Suprapubic skin (tissue), 4 donors: ENCODE measurements around the gene MECR. TPM values are rescaled to one million over a fixed set of nuclear protein-coding genes. Genes with fewer than 3 reads are reported as not detected.

Experiments used
- DNase-seq, 2 donors: peaks; one replicate each; pipeline ENCODE4 v3.0.0-alpha.2; 2019; ENCODE audit warnings: low spot score in 2 of 2
- H3K27ac ChIP-seq: fragments of 200-600 bp; sonication (generic); one replicate; pipeline ENCODE4 v1.5.1; 2019
- H3K27me3 ChIP-seq: fragments of 200-600 bp; sonication (generic); one replicate; pipeline ENCODE4 v1.5.1; 2019
- H3K36me3 ChIP-seq: fragments of 200-600 bp; sonication (generic); one replicate; pipeline ENCODE4 v1.5.1; 2019
- H3K4me1 ChIP-seq: fragments of 200-600 bp; sonication (generic); one replicate; pipeline ENCODE4 v1.5.1; 2019
- H3K4me3 ChIP-seq: fragments of 200-600 bp; sonication (generic); one replicate; pipeline ENCODE4 v1.5.1; 2019; ENCODE audit warnings: mild to moderate bottlenecking
- H3K9me3 ChIP-seq: fragments of 200-600 bp; sonication (generic); one replicate; pipeline ENCODE4 v1.5.1; 2019
- CTCF ChIP-seq, 2 donors: fragments of 200-600 bp in 1 of 2; fragments of 450-650 bp in 1 of 2; sonication (generic) in 1 of 2; IDR thresholded peaks; one replicate each; pipeline ENCODE4 v1.5.1; 2016 to 2019; ENCODE audit warnings: antibody characterized with exemption in 2 of 2, mild to moderate bottlenecking in 1 of 2, moderate library complexity in 1 of 2
- EP300 ChIP-seq: sonication (generic); formaldehyde crosslinking; IDR thresholded peaks from one replicate; pipeline ENCODE4 v1.6.1; 2017; ENCODE audit warnings: antibody characterized with exemption
- POLR2A ChIP-seq, 2 donors: fragments of 450-650 bp; IDR thresholded peaks; one replicate each; pipeline ENCODE4 v1.6.1; 2017; ENCODE audit warnings: antibody characterized with exemption in 2 of 2, mild to moderate bottlenecking in 2 of 2, moderate library complexity in 2 of 2
- POLR2AphosphoS5 ChIP-seq, 3 donors: sonication (generic); formaldehyde crosslinking; IDR thresholded peaks; one replicate each; pipeline ENCODE4 v1.6.1; 2017; ENCODE audit warnings: antibody characterized with exemption in 3 of 3
- WGBS: methylation state at CpG from one replicate; pipeline ENCODE4 v1.1.5; 2018; 5-methylcytosine and 5-hydroxymethylcytosine counted together
- total RNA-seq, 4 donors: library from RNA; depleted of rRNA; stranded (reverse); fragments of >200 nt; gene quantifications; one replicate each; pipeline ENCODE4 v1.1.0, GENCODE V29; 2016

The MECR gene
- total RNA-seq, 4 donors from 2014 or later = 23.1 to 39.3 (median 33.6) TPM

DNA sequence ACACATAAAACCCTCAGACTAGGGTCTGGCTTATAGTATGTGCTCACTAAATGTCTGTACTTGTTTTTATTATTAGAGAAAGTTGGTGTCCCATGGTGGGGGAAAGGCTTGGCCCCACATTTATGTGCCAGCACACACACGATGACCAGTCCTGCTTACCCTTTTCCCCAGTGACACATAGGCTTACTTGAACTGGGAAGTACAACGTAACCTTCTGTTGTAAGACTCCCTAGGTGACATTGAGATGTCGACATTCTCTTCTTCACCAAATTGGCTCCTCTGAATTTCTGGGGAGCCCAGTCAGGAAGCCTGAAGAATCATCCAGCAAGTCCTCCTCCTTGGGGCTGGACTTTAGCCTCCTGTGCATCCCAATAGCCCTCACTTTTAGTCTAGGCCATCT, 1.7 kb upstream of the MECR start:
- WGBS = 86% methylated on average over 3 of the region's 3 CpGs
- Histone ChIP-seq H3K4me3 (no peak overlapping the region), H3K9me3 (no peaks in the 10 kb centered on the region), H3K27ac (no peak overlapping the region), H3K27me3 (peaks cover 6% of the 10 kb centered on the region), H3K36me3 (no peaks in the 10 kb centered on the region), H3K4me1 (peaks cover 32% of the 10 kb centered on the region)
- no peak for DNase-seq
- TF ChIP-seq CTCF (IDR thresholded peaks at IDR 0.05) (no peak), POLR2AphosphoS5 (IDR thresholded peaks at IDR 0.05) (no peak), EP300 (no peak), POLR2A (IDR thresholded peaks at IDR 0.05) (no peak)

DNA sequence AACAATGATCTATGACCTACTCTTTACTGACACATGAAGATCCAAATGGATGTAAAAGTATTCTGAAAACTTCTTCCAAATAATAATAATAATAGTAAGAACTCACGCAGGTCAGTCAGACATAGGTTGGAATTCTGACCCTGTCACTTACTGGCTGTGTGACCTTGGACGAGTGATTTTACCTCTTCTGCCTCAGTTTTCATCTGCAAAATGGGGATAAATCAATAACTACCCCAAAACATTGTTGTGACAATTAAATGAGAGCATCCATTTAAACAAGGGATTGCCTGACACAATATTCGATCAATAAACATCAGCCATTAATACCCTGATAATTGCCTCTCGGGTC, 556 bp downstream of the MECR start:
- Histone ChIP-seq H3K27me3 (no peaks in the 10 kb centered on the region), H3K4me1 (peaks cover 17% of the 10 kb centered on the region), H3K36me3 (peaks cover 4% of the 10 kb centered on the region), H3K27ac (peak overlapping the region; percentile 78), H3K9me3 (no peaks in the 10 kb centered on the region), H3K4me3 (peak overlapping the region; percentile 80)
- no peak for DNase-seq
- 12% methylated on average over 4 of the region's 4 CpGs for WGBS
- TF ChIP-seq EP300 (no peak), POLR2AphosphoS5 (IDR thresholded peaks at IDR 0.05) (no peak), POLR2A (IDR thresholded peaks at IDR 0.05) (no peak), CTCF (IDR thresholded peaks at IDR 0.05) (no peak)

DNA sequence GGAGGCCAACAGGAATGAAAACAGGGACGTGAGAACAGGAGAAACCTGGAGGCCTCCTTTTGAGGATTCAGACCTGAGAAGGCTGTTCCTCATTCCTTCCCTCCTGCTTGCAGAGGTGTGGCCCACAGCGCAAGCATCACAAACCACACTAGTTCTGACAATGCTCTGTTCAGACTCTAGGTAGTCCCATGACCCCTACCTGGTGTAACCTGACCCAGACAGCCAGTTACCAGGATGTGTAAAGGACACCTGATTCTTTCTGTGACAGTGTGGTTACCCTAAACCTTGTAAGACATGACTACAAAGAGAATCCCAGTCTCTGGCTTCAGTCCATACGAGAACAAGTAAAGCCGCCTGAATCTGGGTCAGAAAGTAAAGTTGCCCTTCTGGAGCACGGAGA, 3.2 kb downstream of the MECR start:
- no peak overlapping the region for H3K27ac ChIP-seq
- WGBS = 69% methylated on average over 5 of the region's 5 CpGs

DNA sequence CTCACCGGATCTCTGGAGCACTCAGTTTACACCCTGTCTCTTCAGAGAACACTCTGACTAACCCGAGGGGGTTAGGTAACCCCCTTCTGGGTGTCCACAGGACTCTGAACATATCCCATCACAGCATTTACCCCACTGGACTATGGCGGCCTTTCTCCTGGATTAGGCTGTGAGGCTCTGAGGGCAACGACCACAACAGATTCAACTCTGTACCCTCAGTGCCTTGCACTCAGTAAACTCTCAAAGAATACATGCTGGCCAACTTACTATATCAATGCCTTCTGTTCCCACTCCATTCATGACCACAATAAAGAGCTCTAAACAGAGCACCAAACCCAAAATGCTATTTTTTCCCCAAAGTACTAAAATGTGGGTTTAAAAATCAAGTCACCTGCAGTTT, 5.4 kb downstream of the MECR start:
- no peaks in the 10 kb centered on the region for H3K27me3 ChIP-seq
- no peak overlapping the region for H3K27ac ChIP-seq
- H3K4me3 ChIP-seq = no peak overlapping the region
- H3K36me3 ChIP-seq = peaks cover 24% of the 10 kb centered on the region
- peaks cover 10% of the 10 kb centered on the region for H3K4me1 ChIP-seq
- no peaks in the 10 kb centered on the region for H3K9me3 ChIP-seq
- 92% methylated on average over 4 of the region's 4 CpGs for WGBS
- TF ChIP-seq CTCF (IDR thresholded peaks at IDR 0.05) (no peak), EP300 (no peak), POLR2AphosphoS5 (IDR thresholded peaks at IDR 0.05) (no peak), POLR2A (IDR thresholded peaks at IDR 0.05) (no peak)
- no peak for DNase-seq

More for the DNA sequence above, 3.2 kb downstream of the MECR start:
- Histone ChIP-seq H3K4me1 (peaks cover 17% of the 10 kb centered on the region), H3K4me3 (no peak overlapping the region), H3K27me3 (no peaks in the 10 kb centered on the region), H3K36me3 (peaks cover 22% of the 10 kb centered on the region), H3K9me3 (no peaks in the 10 kb centered on the region)
- no peak for TF ChIP-seq EP300
- no peak for TF ChIP-seq POLR2A (IDR thresholded peaks at IDR 0.05)
- TF ChIP-seq POLR2AphosphoS5 (IDR thresholded peaks at IDR 0.05) = no peak
- no peak for DNase-seq

GRCh38 chr1:29224356-29224837, 6.3 kb downstream of the MECR start:
- Histone ChIP-seq H3K4me3 (no peak overlapping the region), H3K36me3 (peaks cover 34% of the 10 kb centered on the region), H3K9me3 (no peaks in the 10 kb centered on the region), H3K27ac (no peak overlapping the region), H3K27me3 (no peaks in the 10 kb centered on the region), H3K4me1 (peaks cover under 1% of the 10 kb centered on the region)
- no peak for DNase-seq
- no peak for TF ChIP-seq EP300
- no peak for TF ChIP-seq POLR2A (IDR thresholded peaks at IDR 0.05)
- TF ChIP-seq POLR2AphosphoS5 (IDR thresholded peaks at IDR 0.05) = no peak
- TF ChIP-seq CTCF (IDR thresholded peaks at IDR 0.05) = no peak
- 92% methylated on average over 5 of the region's 5 CpGs for WGBS

- WGBS = 86% methylated on average over 6 of the region's 6 CpGs
- H3K36me3 ChIP-seq = peaks cover 39% of the 10 kb centered on the region
- H3K27ac ChIP-seq = no peak overlapping the region
- H3K9me3 ChIP-seq = no peaks in the 10 kb centered on the region
- TF ChIP-seq POLR2A (IDR thresholded peaks at IDR 0.05) (no peak), POLR2AphosphoS5 (IDR thresholded peaks at IDR 0.05) (no peak), EP300 (no peak), CTCF (IDR thresholded peaks at IDR 0.05) (no peak)
- H3K4me3 ChIP-seq = no peak overlapping the region
- DNase-seq = no peak
- no peaks in the 10 kb centered on the region for H3K27me3 ChIP-seq
- no peaks in the 10 kb centered on the region for H3K4me1 ChIP-seq
Measured at GRCh38 chr1:29223521-29223920, 7.2 kb downstream of the MECR start.
